HG03103 (cell line): Measurements from ENCODE around the gene CARMIL1.

Source experiments
- ATAC-seq: cut with Tn5 transposase; IDR thresholded peaks from one replicate; pipeline ENCODE4 v1.9.1; 2021; ENCODE audit warnings: low read depth; ENCODE audit not compliant: unreplicated experiment

CARMIL1 gene

DNA sequence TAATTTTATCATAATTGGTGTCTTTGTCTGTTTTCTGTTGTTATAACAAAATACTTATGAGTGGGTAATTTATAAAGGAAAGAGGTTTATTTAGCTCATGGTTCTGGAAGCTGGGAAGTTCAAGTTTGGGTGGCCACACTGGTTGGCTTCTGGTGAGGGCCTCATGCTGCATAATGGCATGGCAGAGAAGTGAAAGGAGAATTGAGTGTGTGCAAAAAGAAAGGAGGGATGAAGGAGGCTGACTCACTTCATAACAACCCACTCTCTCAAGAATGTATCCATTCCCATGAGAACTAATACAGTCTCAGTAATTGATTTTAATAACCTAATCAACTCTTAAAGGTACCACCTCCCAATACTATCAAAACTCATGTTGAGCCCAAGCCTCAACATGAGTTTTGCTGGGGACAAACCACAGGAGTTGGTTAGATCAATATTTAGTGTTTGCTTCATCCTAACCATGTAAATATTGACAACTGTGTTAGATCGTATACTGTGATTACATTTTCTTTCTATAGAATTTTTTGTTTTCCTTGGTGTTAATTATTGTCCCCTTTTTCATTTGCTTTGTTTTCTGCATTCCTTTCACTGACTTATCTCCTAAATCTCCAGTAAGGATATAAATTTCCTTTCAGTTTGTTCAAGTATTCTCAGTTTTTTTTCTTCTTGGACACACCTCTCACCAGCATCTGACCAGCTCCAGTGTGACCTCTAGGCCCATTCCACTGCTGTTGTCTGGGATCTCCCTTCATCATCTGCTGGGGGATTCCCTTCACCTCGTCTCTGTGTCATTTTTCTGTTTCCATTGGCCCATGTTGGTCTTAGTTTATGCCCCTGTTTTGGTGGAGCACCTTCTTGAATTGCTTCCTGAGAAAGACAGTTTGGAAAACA is 318.0 kb downstream of the CARMIL1 start:
- no peak for ATAC-seq

DNA sequence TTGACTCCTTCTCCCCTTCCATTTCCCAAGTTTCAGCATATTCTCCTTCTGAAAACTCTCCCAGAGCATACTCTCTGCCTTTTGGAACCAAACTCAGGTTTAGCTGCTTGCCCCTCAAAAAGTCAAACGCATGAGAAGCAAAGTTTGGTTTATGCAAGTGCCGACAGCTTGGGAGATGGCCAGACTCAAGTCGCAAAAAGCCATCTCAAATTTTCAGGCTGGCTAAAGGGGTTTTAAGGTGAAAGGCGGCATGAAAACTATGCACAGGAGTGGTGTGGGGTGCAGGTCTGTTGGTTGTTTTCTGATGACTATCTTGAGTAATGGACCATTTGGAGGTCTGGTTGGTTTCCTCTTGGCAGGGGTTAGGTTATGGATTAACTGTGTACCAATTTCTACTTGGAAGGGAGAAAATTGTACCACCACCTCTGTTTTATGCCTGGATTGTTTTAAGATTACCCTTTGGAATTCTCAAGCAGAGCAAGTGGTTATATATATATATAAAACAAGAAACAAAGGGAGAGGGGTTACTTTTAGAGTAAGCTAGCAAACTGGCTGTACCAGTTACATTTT is 320.4 kb downstream of the CARMIL1 start:
- no peak for ATAC-seq

DNA sequence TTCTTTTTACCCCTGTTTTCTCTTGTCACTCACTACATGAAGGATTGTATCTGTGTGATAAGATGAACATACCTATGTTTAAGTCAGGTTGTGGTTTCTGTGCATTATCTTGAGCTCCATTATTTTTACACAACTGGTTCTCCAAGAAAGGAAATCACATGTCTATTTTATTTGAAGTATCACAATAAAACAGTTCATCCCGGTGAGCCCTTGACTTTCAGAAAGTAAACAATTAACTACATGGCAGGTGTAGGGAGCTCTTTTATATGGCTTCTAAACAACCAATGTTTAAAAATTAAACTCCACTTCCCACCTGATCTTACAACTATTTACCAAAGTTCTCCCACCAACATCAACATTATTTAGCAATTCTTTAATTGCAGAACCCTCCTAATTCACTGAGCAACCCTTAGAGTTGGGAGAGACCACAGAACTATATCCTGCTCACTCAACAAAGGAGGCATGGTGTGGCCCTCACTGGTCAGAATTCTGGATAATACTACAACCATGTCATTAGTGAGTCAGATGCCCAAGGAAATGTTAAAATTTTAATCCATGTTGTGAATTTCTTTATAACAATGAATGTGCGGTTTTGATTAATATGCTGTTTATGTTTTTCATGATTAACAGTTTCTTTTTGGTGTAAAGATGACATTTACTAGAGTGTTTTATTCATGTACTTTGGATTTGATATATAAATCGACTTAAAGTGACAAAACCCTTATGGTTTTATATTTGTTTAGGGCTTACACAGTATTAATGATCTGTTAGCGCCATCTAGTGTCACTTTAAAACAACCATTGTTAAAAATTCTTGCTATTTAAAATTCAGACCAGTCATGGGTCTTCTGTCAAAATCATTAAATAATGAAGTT is 322.9 kb downstream of the CARMIL1 start:
- no peak for ATAC-seq

DNA sequence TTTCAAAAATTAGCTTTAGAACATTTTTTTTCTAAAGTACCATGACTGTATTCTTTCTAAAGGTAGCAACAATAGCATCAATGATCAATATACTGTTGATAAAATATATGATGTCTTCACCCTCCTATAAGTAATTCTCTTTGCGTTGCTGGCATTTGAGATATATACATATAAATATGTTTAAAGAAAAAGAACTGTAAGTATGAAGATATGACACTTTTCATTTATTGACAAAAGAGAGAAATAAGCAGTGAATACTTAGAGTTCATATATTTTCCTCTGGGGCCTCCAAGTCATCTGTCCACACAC is 323.5 kb downstream of the CARMIL1 start:
- ATAC-seq, result no peak

DNA sequence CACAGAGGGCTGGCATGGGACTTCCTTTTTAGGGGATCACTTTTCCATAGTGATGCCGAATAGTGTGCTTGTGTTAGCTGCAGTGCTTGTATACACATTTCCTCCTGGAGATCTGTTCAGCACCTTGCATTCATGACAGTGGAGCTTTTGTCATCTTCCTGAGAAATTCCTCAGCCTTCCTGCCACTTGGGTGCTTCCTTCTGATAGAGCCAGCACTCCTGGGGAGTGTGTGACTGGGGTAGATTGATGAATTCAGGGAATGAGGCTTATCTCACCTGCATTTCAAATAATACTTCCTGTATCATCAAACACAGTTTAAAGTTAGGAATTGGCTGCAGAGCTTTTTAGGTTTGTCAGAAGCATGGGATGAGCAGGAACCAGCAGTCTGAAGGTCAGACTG is 324.1 kb downstream of the CARMIL1 start:
- ATAC-seq, result no peak

DNA sequence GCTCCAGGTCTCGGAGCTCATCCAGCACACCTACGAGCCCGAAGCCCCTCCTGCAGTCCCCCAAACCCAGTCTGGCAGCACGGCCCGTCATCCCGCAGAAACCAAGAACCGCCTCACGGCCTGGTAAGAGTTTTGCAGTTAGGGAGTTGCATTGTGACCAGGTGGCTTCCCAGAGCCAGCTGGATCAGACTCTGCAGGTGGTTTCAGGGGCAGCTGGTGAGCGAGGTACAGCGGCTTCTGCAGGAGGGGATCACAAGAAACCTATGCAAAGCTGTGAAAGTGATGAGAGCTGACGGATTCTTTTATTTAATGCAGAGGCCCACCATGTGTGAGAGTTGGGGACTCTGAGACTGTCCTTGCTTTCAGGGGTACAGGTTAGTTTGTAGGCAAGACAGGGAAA is 327.0 kb downstream of the CARMIL1 start:
- no peak for ATAC-seq

DNA sequence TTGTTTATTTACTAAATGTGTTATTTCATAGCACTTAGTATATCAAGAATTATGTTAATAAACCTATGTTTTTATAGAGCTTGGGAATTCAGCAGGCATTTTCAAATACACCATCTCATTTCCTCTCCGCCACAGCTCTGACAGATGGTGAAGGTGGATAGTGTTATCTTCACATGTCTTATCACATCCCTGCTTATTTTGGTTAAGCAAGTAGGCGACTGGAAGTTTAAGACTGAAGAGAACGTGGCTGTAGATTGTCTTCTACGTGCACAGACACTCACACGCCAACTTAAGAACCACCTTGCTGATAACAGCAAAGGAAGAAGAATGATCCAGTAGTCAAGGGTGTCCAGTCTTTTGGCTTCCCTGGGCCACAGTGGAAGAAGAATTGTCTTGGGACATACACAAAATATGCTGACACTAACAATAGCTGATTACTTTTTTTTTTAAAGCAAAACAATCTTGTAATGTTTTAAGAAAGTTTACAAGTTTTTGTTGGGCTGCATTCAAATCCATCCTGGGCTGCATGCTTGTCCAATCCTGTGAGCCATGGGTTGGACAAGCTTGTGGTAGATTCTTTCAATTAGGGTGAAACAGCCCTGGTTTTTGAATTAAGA is 329.5 kb downstream of the CARMIL1 start:
- no peak for ATAC-seq

DNA sequence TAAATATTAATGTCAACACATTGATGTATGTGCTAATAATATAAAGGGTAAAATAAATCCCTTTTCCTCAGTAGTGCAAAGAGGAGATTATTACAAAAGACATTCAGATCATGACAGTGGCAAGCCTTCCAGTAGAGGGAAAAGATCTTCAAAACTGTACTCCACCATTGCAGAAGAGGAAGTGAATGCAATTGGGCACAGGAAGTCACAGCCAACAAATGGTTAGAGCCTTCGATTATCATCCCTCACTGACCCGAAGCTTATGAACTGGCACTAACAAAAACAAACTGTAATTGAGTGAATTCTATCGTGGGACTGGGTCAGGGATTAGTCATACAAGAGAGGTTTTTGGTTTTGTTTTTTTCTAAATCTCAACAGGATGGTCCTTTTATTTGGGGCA is 333.5 kb downstream of the CARMIL1 start:
- ATAC-seq, result no peak

DNA sequence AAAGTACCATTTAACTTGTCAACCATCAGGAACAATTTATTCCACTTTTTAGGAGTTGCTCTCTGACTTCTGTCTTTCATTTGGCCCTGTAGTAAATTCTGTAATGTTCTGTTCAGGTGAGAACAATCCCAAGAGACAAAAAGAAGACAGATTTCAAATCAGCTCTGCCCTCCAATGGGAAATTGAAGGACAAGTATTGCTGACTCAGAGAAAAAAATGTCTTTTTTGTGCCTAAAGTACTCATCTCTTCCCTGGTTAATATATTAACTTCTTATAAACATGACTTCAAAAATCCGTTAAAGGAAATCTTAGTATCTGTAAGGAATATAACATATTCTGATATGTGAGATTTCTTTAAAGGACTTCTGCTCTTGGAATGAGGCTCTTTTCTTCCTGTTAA is 334.2 kb downstream of the CARMIL1 start:
- ATAC-seq, result no peak

DNA sequence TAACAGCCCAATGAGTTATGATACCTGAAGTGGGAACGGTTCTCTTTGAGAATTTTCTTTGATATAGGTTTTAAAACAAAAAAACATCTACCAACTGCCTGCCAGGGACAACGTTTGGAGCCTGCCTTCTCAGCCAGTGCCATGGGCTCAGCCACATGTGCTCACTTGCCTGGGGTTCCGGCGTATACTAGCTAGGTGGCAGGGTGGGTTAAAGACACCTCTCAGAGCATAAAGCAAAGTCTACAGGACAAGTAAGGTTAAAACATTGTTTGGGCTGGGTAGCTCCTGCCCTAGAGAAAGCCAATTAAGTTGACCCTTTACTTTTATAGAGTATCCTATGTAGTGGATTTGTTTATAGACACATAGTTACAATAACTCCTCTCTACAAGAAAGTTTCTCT is 334.9 kb downstream of the CARMIL1 start:
- no peak for ATAC-seq

DNA sequence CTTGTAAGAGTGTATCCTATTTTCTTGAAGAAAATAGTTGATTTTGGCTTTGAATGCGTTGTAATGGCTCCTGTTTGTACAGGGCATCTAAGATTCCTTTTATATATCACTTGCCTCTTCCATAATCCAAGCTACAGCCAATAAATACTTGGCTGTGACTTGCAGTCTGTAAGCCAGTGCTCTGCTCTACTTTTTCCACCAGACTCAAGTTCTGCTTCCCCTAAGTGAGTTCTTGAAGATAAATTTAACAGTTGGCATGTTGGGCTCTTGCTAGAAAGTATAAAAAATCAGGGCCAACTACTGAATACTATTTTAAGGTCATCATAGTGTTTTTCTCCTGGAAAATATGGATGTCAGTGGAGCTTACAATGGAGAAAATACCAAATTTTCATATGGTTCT is 336.3 kb downstream of the CARMIL1 start:
- ATAC-seq, result no peak

DNA sequence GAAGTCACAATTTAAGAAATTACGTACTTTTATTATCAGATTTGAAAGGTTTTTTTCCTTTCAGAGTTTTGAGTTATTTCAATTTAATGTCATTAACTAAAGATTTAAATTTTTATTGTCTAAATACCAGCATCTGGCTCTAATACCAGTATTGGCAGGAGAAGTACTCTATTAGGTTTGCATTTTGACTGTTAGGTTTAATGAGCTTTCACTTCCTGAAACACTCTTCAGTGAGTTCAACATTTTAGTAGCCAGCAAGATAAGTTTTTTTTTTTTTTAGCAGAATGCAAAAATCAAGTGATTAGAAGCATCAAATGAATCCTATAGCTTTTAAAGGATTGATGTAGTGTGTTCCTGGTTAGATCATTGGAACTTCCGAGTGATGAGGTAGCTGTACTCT is 338.8 kb downstream of the CARMIL1 start:
- no peak for ATAC-seq

DNA sequence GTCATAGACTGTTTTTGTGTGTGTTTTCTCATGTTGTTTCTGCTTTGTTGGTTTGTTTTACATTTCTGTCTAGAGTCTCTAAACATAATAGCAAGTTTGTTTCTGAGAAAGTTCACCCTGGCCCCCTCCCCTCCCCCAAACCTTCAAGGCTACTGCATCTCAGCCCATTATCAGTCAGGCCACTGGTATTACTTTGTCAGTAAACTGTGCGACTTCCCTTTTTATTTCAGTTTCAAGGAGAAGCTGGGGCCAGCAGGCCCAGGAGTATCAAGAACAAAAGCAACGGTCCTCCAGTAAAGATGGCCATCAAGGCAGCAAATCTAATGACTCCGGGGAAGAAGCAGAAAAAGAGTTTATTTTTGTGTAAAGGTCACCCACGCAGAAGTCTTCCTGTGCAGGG is 340.0 kb downstream of the CARMIL1 start:
- no peak for ATAC-seq

DNA sequence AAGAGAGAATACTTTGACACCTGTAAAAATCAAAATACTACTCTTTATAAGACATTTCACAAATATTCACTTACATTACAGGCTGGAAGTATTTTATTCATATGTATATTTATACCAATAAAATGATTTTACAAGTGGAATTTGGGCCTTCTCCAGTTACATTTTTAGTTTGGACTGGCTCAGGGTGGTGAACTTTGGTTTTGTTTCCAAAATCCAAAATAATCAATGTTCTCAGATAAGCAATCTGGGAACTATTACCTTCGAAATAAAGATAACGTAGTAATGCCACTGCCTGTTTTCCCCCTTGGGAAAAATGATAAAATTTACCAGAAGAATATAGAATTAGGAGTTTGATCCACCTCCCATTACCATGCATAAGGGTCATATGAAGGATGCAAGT is 341.2 kb downstream of the CARMIL1 start:
- ATAC-seq, result no peak

DNA sequence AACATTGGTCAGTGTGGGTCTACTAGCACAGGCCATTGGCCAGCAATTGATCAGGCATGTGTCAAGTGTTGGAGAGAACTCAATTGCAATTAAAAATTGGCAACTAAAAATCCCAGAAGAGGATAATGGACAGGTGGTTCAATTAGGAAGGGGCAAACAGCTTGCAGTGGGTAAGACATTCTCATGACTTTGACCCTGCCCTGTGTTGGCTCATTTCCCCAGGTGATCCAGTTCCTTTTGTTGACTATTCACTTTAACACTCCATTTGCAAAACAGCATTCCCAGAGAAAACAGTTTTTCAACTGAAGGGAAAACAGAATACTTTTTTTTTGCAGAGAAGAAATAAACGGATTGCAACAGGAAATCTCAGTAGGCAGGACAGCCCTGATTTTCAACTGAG is 343.9 kb downstream of the CARMIL1 start:
- ATAC-seq, result no peak

DNA sequence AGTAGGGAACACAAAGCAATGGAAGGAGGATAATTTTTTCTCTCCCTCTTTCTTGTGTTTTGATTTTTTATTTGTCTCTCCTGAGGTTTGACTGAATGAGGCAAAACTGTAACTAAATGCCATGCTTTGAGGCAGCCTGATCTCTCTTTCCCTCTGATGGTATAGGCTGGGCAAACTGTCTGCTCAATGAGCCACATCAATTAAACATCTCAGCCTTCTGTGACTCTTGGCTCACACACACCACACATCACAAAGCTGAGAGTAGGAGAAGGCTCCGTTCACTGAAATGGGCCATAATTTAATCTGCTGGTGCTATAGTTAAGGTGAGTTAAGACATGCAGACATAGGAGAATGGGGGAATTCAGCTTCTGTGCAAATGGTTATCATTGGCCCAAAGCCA is 344.7 kb downstream of the CARMIL1 start:
- no peak for ATAC-seq

DNA sequence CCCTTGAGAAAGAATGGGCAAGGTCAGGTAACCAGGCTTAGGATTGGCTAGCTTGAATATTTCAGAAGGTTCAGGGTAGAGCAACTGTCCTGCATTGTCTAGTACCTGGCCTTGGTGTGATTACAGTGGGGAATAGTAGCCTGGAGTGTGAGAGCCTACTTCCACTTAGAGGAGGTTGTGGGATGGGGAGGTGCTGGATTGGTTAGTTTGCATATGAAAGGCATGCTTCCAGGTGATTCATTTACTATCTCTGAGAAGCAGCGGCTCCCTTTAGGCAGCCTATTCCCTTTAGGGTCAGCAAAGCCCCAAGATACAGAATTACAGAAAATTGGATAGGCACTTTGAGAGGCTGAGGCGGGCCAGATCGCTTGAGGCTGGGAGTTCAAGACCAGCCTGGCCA is 347.8 kb downstream of the CARMIL1 start:
- ATAC-seq, result no peak

DNA sequence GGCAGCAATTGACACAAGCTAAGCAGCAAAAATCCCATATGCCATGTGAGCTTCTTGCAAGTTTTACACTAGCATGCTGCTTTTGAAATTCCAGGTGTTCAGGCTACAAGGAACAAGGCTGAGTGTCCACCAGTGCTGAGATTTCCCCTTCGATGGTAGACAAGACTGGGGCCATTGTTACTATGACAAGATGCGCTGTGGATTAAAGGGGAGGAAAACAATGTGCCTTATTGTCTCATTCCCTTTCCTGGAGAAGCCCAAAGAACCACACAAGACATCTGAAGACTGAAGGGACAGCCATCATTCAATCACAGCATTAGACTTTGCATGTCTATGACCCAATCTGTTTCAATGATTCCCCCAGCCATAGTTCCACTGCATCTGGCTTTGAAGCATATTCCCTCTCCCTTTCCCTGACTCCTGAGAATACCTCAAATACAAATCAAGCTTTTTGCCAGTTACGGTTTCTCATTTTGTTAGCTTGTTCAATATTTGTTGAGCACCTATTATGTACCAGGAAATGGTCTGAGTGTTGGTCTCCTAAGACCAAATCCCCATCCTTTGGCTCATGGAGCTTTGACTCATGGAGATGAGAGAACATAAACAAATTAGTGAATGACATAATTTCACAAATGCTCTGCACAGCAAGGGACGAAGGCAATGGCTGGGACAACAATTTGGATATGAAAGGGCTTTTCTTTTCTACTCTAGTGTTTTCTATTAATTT is 349.5 kb downstream of the CARMIL1 start:
- no peak for ATAC-seq

DNA sequence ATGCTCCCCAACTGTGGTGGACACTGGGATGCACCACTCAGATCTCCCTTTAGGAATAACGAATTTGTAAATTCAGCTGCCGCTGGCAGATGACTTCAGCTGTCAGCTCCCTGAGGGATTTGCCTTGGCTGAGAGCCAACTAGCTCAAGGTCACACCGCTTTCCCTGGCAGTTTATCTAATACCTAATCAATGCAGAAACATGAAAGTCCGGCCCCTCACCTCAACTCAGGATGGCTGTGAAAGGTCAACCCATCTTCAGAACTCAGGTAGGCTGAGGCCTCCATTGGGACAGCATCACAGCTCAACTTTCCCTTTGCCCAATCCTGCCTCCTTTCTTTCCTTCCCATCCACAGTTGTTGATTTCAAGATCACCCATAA is 350.0 kb downstream of the CARMIL1 start:
- no peak for ATAC-seq

DNA sequence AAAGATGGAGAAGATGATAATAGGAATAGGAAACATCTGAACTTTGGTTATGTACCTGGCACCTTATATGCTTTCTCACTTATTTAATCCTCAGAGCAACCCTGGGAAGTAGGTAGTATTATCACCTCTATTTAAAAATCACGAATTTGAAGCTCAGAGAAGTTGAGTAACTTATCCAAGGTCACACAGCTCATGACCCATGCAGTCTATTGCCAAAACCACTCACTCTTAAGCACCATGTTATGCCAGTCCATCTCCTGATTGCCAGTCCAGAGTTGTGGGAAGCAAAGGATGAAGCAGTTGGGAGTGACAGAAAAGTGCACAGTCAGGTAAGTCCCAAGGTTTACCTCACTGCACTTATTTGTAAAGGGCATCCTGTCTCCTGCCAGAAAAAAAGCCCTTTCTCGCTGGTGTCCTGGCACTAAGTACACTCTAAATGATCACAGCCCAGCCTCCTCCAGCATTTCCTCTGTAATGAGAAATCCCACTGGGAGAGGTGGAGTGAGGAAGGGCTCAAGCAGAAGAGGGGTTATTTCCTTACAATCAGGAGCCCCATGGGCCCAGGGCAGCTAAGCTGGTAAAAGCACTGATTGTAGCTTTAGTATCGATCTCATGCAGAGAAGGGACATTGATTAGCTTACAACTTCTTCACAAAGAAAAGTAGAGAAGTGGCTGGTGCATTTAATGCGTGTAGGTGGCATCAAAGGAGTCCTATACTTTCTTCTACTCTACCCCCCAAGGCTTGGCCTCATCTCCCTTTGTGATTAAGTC is 351.5 kb downstream of the CARMIL1 start:
- ATAC-seq, result no peak
